ENCODE data around the gene COL20A1.

The COL20A1 gene

DNA sequence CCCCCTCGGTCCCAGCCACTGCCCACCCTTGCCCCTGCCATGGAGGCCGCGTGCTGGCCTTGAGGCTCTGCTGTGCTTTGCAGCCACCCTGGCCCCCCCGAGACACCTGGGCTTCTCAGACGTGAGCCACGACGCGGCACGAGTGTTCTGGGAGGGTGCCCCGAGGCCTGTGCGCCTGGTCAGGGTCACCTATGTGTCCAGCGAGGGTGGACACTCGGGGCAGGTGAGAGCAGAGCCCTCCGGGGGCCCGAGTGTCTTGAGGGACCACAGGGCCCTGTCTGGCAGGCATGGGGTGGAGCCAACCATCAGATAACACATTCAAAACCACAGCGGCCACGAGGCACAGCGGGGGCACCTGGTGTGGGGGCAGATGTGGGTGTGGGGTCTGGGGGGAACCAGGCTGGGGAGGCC lies 18.9 kb downstream of the COL20A1 start:
- Histone ChIP-seq H3K27me3 (ENCODE audit: control insufficient read depth, insufficient read depth, low read length) (no peaks in the 10 kb centered on the region), H3K36me3 (ENCODE audit: control insufficient read depth, insufficient read depth, low read length) (no peaks in the 10 kb centered on the region), H3K4me1 (ENCODE audit: control insufficient read depth, insufficient read depth, low read length) (no peaks in the 10 kb centered on the region), H3K4me3 (ENCODE audit: low read depth, low read length) (no peak overlapping the region), H3K27ac (ENCODE audit: low read depth, low read length) (no peak overlapping the region), H3K9ac (ENCODE audit: low read depth, low read length) (no peak overlapping the region), H3K9me3 (ENCODE audit: control insufficient read depth, insufficient read depth, low read length) (no peaks in the 10 kb centered on the region)

DNA sequence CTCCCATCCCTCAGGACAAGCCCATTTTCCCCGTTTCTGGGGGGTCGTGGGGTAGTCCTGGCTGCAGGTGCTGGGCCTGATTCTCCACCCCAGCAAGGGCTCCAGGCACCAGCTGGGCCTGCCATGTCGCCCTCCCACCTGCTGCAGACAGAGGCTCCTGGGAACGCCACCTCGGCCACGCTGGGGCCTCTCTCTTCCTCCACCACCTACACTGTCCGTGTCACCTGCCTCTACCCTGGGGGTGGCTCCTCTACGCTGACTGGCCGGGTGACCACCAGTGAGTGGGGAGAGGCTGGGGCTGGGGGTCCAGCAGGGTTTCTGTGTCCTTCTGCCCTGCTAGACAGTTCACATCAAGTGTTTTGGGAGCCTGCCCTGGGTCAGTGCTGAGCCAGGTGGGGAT lies 19.3 kb downstream of the COL20A1 start:
- Histone ChIP-seq H3K27ac (ENCODE audit: low read depth, low read length) (no peak overlapping the region), H3K9me3 (ENCODE audit: control insufficient read depth, insufficient read depth, low read length) (no peaks in the 10 kb centered on the region), H3K36me3 (ENCODE audit: control insufficient read depth, insufficient read depth, low read length) (no peaks in the 10 kb centered on the region), H3K4me1 (ENCODE audit: control insufficient read depth, insufficient read depth, low read length) (no peaks in the 10 kb centered on the region), H3K4me3 (ENCODE audit: low read depth, low read length) (no peak overlapping the region), H3K9ac (ENCODE audit: low read depth, low read length) (no peak overlapping the region), H3K27me3 (ENCODE audit: control insufficient read depth, insufficient read depth, low read length) (no peaks in the 10 kb centered on the region)

DNA sequence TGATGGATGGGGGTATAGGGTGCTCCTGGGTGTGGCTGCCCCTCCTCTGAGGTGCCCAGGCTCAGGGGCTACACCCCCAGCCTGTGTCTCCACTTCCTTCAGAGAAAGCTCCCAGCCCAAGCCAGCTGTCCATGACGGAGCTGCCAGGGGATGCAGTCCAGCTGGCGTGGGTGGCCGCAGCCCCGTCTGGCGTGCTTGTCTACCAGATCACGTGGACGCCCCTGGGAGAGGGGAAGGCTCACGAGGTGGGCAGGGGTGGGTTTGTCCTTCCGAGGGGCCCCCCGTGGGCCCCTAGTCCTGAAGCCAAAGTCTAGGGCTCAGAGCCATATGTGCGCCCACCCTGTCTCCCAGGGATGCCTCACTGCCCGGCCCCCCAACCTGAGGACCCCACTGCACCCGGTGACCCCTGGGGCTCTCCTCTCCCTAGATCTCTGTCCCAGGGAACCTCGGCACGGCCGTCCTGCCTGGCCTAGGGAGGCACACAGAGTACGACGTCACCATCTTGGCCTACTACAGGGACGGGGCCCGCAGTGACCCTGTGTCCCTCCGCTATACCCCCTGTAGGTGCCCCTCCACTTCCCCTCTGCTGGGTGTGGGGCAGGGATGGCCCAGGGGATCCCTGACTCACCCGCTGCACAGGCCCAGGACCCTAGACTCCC lies 19.8 kb downstream of the COL20A1 start:
- H3K4me3 ChIP-seq (ENCODE audit: low read depth, low read length): no peak overlapping the region
- no peaks in the 10 kb centered on the region for H3K36me3 ChIP-seq (ENCODE audit: control insufficient read depth, insufficient read depth, low read length)
- no peak overlapping the region for H3K27ac ChIP-seq (ENCODE audit: low read depth, low read length)
- H3K4me1 ChIP-seq (ENCODE audit: control insufficient read depth, insufficient read depth, low read length): no peaks in the 10 kb centered on the region
- H3K27me3 ChIP-seq (ENCODE audit: control insufficient read depth, insufficient read depth, low read length): no peaks in the 10 kb centered on the region
- no peaks in the 10 kb centered on the region for H3K9me3 ChIP-seq (ENCODE audit: control insufficient read depth, insufficient read depth, low read length)
- H3K9ac ChIP-seq (ENCODE audit: low read depth, low read length): no peak overlapping the region

DNA sequence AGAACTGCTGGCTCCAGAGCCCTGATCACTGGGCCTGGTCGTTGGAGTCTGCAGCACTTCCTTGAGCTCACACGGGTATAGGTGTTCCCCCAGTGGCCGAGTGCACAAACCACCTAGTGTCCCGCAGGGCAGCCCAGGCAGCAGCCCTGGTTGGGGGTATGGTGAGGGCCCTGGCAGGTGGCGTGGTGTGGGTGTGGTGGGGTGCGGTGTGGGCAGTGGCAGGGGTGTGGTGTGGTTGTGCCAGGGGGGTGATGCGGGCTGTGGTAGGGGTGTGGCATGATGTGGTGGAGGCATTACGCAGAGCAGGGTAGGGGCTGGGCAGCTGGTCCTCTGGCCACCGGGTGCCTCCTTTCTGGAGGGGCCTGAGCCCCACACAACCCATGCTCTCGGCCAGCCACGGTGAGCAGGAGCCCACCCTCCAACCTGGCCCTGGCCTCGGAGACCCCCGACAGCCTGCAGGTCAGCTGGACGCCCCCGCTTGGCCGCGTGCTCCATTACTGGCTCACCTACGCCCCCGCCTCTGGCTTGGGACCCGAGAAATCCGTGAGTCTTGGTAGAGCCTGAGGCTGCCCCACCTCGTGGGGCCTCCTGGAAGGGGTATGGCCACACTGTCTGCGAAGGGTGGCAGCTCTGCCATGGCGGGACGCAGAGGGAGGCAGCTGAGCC lies 20.5 kb downstream of the COL20A1 start:
- Histone ChIP-seq H3K27ac (ENCODE audit: low read depth, low read length) (no peak overlapping the region), H3K9me3 (ENCODE audit: control insufficient read depth, insufficient read depth, low read length) (no peaks in the 10 kb centered on the region), H3K9ac (ENCODE audit: low read depth, low read length) (no peak overlapping the region), H3K36me3 (ENCODE audit: control insufficient read depth, insufficient read depth, low read length) (no peaks in the 10 kb centered on the region), H3K4me1 (ENCODE audit: control insufficient read depth, insufficient read depth, low read length) (no peaks in the 10 kb centered on the region), H3K4me3 (ENCODE audit: low read depth, low read length) (no peak overlapping the region), H3K27me3 (ENCODE audit: control insufficient read depth, insufficient read depth, low read length) (no peaks in the 10 kb centered on the region)

DNA sequence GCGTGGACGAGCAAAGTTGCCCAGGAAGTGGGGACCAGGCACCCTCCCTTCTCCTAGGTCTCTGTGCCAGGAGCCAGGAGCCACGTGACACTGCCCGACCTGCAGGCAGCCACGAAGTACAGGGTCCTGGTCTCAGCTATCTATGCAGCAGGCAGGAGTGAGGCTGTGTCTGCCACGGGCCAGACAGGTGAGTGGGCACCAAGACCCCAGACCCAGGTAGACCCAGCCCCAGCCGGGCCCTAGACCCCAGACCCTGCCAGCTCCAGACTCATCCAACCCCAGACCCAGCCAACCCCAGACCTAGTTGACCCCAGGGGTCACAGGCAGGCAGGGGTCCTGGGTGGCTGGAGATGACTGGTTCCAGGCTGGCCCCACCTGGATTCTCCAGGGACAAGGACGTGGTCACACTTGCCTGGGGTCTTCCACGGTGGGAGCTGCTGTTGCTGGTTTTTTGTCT lies 21.1 kb downstream of the COL20A1 start:
- Histone ChIP-seq H3K4me1 (ENCODE audit: control insufficient read depth, insufficient read depth, low read length) (no peaks in the 10 kb centered on the region), H3K9ac (ENCODE audit: low read depth, low read length) (no peak overlapping the region), H3K9me3 (ENCODE audit: control insufficient read depth, insufficient read depth, low read length) (no peaks in the 10 kb centered on the region), H3K27ac (ENCODE audit: low read depth, low read length) (no peak overlapping the region), H3K27me3 (ENCODE audit: control insufficient read depth, insufficient read depth, low read length) (no peaks in the 10 kb centered on the region), H3K36me3 (ENCODE audit: control insufficient read depth, insufficient read depth, low read length) (no peaks in the 10 kb centered on the region), H3K4me3 (ENCODE audit: low read depth, low read length) (no peak overlapping the region)

DNA sequence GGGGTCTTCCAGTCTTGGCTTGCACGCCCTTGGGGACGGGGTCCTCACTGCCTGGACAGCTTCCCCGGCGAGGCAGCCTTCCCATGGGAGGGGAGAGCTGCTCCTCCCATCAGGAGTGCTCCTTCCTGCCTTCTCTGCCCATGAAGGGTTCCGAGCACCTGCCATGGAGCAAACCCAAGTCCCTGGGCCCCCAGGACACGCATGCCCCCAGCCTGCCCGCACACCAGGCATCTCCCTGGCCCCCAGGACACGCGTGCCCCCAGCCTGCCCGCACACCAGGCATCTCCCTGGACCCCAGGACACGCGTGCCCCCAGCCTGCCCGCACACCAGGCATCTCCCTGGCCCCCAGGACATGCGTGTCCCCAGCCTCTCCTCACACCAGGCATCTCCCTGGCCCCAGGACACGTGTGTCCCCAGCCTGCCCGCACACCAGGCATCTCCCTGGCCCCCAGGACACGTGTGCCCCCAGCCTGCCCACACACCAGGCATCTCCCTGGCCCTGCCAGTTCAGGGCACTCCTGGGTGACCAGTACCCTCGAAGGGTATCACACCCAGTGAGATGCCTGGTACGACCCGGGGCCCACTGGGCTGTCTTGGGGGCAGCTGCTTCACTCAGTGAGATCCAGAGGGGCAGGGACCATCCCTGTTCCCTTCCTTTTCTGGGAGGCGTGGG lies 21.7 kb downstream of the COL20A1 start:
- Histone ChIP-seq H3K27ac (ENCODE audit: low read depth, low read length) (no peak overlapping the region), H3K36me3 (ENCODE audit: control insufficient read depth, insufficient read depth, low read length) (no peaks in the 10 kb centered on the region), H3K9ac (ENCODE audit: low read depth, low read length) (no peak overlapping the region), H3K4me1 (ENCODE audit: control insufficient read depth, insufficient read depth, low read length) (no peaks in the 10 kb centered on the region), H3K27me3 (ENCODE audit: control insufficient read depth, insufficient read depth, low read length) (no peaks in the 10 kb centered on the region), H3K9me3 (ENCODE audit: control insufficient read depth, insufficient read depth, low read length) (no peaks in the 10 kb centered on the region), H3K4me3 (ENCODE audit: low read depth, low read length) (no peak overlapping the region)

DNA sequence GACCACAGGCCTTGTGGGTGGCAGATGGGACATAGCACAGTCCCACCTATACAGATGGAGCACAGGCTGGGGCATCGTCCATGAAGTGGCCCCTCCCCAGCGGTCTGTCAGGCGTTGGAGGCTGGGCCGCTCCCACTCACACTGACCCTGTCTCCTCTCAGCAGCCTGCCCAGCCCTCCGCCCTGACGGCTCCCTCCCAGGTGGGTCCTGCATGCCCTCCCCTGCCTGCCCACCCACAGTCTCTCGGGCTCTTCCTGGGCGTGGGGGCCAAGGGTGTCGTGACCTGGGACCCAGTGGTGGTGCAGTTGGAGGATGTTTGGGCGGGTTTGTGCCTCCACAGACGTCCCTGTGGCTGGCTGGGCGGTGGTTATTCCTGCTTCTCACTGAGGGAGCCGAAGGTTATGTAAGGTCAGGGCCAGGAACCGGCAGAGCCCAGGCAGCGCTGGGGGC lies 22.3 kb downstream of the COL20A1 start:
- no peak overlapping the region for H3K4me3 ChIP-seq (ENCODE audit: low read depth, low read length)
- H3K4me1 ChIP-seq (ENCODE audit: control insufficient read depth, insufficient read depth, low read length): no peaks in the 10 kb centered on the region
- H3K9me3 ChIP-seq (ENCODE audit: control insufficient read depth, insufficient read depth, low read length): no peaks in the 10 kb centered on the region
- H3K27me3 ChIP-seq (ENCODE audit: control insufficient read depth, insufficient read depth, low read length): no peaks in the 10 kb centered on the region
- no peak overlapping the region for H3K27ac ChIP-seq (ENCODE audit: low read depth, low read length)
- H3K9ac ChIP-seq (ENCODE audit: low read depth, low read length): no peak overlapping the region
- H3K36me3 ChIP-seq (ENCODE audit: control insufficient read depth, insufficient read depth, low read length): no peaks in the 10 kb centered on the region

DNA sequence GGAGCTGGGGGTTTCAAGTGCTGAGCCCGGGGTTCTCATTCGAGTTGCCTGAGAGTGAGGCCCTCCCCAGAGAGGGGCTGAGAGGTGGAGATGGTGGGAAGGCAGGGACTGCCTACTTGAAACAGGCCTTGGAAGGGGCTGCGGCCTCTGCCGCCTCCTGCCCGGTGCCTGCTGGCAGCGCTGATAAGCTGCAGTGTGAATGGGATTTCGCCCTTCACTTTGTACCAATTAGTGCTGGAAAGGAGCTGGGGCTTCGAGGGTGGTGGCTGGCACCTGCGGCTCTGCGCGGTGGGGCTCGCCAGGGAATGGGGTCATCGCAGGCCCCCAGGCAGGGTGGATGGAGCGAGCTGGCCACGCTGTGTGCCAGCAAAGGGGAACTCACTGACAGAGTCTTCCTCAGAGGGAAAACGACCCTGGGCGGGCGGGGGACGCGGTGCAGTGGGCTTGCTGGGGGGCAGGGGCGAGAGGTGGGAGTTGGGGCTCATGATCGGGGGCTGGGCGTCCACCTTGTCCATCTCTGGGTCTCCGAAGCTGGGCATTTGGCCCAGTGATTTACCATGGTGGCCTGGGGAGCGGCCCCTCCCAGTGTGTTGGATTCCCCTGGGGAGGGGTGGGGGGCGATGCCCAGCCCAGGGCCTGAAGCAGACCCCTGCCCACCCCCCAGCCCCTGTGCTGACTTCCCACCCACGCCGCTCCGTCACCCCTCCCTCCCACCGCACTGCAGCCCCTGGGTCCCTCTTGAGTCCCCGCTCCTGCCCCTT lies 22.9 kb downstream of the COL20A1 start:
- Histone ChIP-seq H3K4me1 (ENCODE audit: control insufficient read depth, insufficient read depth, low read length) (no peaks in the 10 kb centered on the region), H3K27ac (ENCODE audit: low read depth, low read length) (no peak overlapping the region), H3K4me3 (ENCODE audit: low read depth, low read length) (no peak overlapping the region), H3K27me3 (ENCODE audit: control insufficient read depth, insufficient read depth, low read length) (no peaks in the 10 kb centered on the region), H3K9ac (ENCODE audit: low read depth, low read length) (no peak overlapping the region), H3K36me3 (ENCODE audit: control insufficient read depth, insufficient read depth, low read length) (no peaks in the 10 kb centered on the region), H3K9me3 (ENCODE audit: control insufficient read depth, insufficient read depth, low read length) (no peaks in the 10 kb centered on the region)

DNA sequence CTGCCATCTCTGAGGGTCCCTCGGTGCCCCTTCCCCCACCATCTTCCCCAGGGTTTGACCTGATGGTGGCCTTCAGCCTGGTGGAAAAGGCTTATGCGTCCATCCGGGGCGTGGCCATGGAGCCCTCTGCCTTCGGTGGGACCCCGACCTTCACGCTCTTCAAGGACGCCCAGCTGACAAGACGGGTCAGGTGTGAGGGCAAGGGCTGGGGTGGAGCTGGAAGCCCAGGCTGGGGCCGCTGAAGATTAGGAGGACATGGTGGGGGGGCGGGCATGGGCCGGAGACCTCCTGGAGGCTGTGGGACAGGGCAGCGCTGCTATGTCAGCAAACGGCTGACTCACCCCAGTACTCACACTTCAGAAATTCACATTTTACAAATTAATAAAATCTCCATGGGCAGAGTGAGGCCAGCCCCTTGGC lies 23.5 kb downstream of the COL20A1 start:
- H3K9ac ChIP-seq (ENCODE audit: low read depth, low read length): no peak overlapping the region
- H3K27me3 ChIP-seq (ENCODE audit: control insufficient read depth, insufficient read depth, low read length): no peaks in the 10 kb centered on the region
- no peaks in the 10 kb centered on the region for H3K4me1 ChIP-seq (ENCODE audit: control insufficient read depth, insufficient read depth, low read length)
- H3K9me3 ChIP-seq (ENCODE audit: control insufficient read depth, insufficient read depth, low read length): no peaks in the 10 kb centered on the region
- H3K36me3 ChIP-seq (ENCODE audit: control insufficient read depth, insufficient read depth, low read length): no peaks in the 10 kb centered on the region
- H3K4me3 ChIP-seq (ENCODE audit: low read depth, low read length): no peak overlapping the region
- no peak overlapping the region for H3K27ac ChIP-seq (ENCODE audit: low read depth, low read length)

DNA sequence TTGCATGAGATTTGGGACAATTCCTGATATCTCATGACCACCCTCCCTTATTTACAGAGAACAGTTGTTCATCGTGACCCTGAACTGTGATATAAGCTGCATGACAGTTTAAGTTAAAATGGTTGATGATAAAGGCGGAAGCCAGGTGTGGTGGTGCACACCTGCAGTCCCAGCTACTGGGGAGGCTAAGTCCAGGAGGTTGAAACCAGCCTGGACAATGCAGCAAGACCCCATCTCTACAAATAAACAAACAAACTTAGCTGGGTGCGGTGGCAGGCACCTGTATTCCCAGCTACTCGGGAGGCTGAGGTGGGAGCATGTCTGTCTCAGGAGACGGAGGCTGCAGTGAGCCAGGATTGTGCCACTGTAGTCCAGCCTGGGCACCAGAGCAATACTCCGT lies 24.1 kb downstream of the COL20A1 start:
- Histone ChIP-seq H3K36me3 (ENCODE audit: control insufficient read depth, insufficient read depth, low read length) (no peaks in the 10 kb centered on the region), H3K27me3 (ENCODE audit: control insufficient read depth, insufficient read depth, low read length) (no peaks in the 10 kb centered on the region), H3K4me3 (ENCODE audit: low read depth, low read length) (no peak overlapping the region), H3K9ac (ENCODE audit: low read depth, low read length) (no peak overlapping the region), H3K9me3 (ENCODE audit: control insufficient read depth, insufficient read depth, low read length) (no peaks in the 10 kb centered on the region), H3K4me1 (ENCODE audit: control insufficient read depth, insufficient read depth, low read length) (no peaks in the 10 kb centered on the region), H3K27ac (ENCODE audit: low read depth, low read length) (no peak overlapping the region)

Data from HUES48 (cell line).